HCT116 (cell line): Measurements from ENCODE around the gene MACF1. TPM values are rescaled to one million over a fixed set of nuclear protein-coding genes. Genes with fewer than 3 reads are reported as not detected.

Source experiments
- ATAC-seq: fragments of 200-7000 bp; cut with Tn5 transposase; 2 replicates; pipeline ENCODE4 v1.9.1; 2020; ENCODE audit warnings: mild to moderate bottlenecking, moderate library complexity
- BruUV-seq: library from RNA; stranded (reverse); fragments of 400-500 nt; replicated peaks from 2 replicates; lab custom pipeline; 2021; lab: Mats Ljungman, UMichigan
- CTCF ChIA-PET: fragments of 300-600 bp; sonication (Branson Sonifier 250); formaldehyde crosslinking; loops from one replicate; lab custom pipeline; 2021; ENCODE audit warnings: antibody characterized with exemption; lab: Charles Lee
- POLR2A ChIA-PET: fragments of 300-600, 350-600 bp; sonication (Branson Sonifier 250); formaldehyde crosslinking; loops from one replicate; lab custom pipeline; 2021; ENCODE audit warnings: antibody characterized with exemption; lab: Charles Lee
- RAD21 ChIA-PET, 2 experiments: fragments of 300-600 bp; sonication (Branson Sonifier 250); formaldehyde crosslinking; loops; one replicate each; lab custom pipeline; 2023; ENCODE audit warnings: low total read pairs in 2 of 2; ENCODE audit not compliant: uncharacterized antibody in 2 of 2, unreplicated experiment in 2 of 2, low non-redundant PET in 1 of 2; lab: Charles Lee
- DNase-seq: peaks from one replicate; pipeline ENCODE4 v3.0.0-alpha.2; 2010; ENCODE audit warnings: low read depth, low spot score
- H2AFZ ChIP-seq: fragments of 200-600 bp; shearing (Covaris generic), sonication (generic); 2 replicates; pipeline ENCODE4 v1.6.1; 2017; ENCODE audit warnings: low read depth, mixed run types, mixed read lengths, antibody characterized with exemption, low read length; ENCODE audit not compliant: poor library complexity, severe bottlenecking
- H3K27ac ChIP-seq: 2 replicates; pipeline ENCODE4 v1.5.1; 2012; ENCODE audit warnings: low read depth, low read length
- H3K27me3 ChIP-seq: fragments of 200-600 bp; sonication (generic); 2 replicates; pipeline ENCODE4 v1.6.1; 2016; ENCODE audit warnings: mixed run types, low read length, mixed read lengths; ENCODE audit not compliant: insufficient read depth
- H3K36me3 ChIP-seq, 2 experiments: fragments of 200-500 bp in 1 of 2; fragments of 200-600 bp in 1 of 2; sonication (Bioruptor generic) in 1 of 2; sonication (generic) in 1 of 2; 2 replicates each; pipeline versions ENCODE4 v1.5.1 to v1.6.1; 2014 to 2016; ENCODE audit warnings: low read length in 2 of 2, inconsistent platforms in 1 of 2, mixed read lengths in 1 of 2, mixed run types in 1 of 2; ENCODE audit not compliant: insufficient read depth in 2 of 2, control insufficient read depth in 1 of 2
- H3K4me1 ChIP-seq, 2 experiments: fragments of 200-600 bp in 1 of 2; sonication (generic) in 1 of 2; 2 replicates each; pipeline versions ENCODE4 v1.5.1 to v1.6.1; 2012 to 2017; ENCODE audit warnings: low read length in 2 of 2, inconsistent platforms in 1 of 2, mild to moderate bottlenecking in 1 of 2, mixed read lengths in 1 of 2, mixed run types in 1 of 2, moderate library complexity in 1 of 2; ENCODE audit not compliant: insufficient read depth in 2 of 2, control insufficient read depth in 1 of 2
- H3K4me2 ChIP-seq: fragments of 200-600 bp; sonication (generic); 2 replicates; pipeline ENCODE4 v1.6.1; 2017; ENCODE audit warnings: mixed run types, low read length, mixed read lengths
- H3K4me3 ChIP-seq, 2 experiments: fragments of 200-600 bp in 1 of 2; sonication (generic) in 1 of 2; replicated peaks in 1 of 2; 2 replicates each; pipeline ENCODE4 v1.5.1; 2011 to 2016; ENCODE audit warnings: low read length in 2 of 2, control low read depth in 1 of 2, low read depth in 1 of 2, mild to moderate bottlenecking in 1 of 2, mixed read lengths in 1 of 2, mixed run types in 1 of 2
- H3K79me2 ChIP-seq: fragments of 200-600 bp; sonication (generic); 2 replicates; pipeline ENCODE4 v1.6.1; 2017; ENCODE audit warnings: mild to moderate bottlenecking, mixed run types, low read length, moderate library complexity, mixed read lengths; ENCODE audit not compliant: insufficient read depth
- H3K9ac ChIP-seq: fragments of 200-600 bp; sonication (generic); 2 replicates; pipeline ENCODE4 v1.6.1; 2016; ENCODE audit warnings: low read length, mixed read lengths
- H3K9me2 ChIP-seq: fragments of 200-600 bp; sonication (generic), shearing (Covaris generic); 2 replicates; pipeline ENCODE4 v1.6.1; 2017; ENCODE audit warnings: mixed run types, mild to moderate bottlenecking, moderate library complexity; ENCODE audit not compliant: insufficient read depth
- H3K9me3 ChIP-seq, 2 experiments: fragments of 200-500 bp in 1 of 2; fragments of 200-600 bp in 1 of 2; sonication (Bioruptor generic) in 1 of 2; sonication (generic) in 1 of 2; 2 replicates each; pipeline ENCODE4 v1.6.1; 2014 to 2017; ENCODE audit warnings: low read length in 2 of 2, mixed read lengths in 2 of 2, inconsistent platforms in 1 of 2, low read depth in 1 of 2, mild to moderate bottlenecking in 1 of 2, mixed run types in 1 of 2, moderate library complexity in 1 of 2; ENCODE audit not compliant: control insufficient read depth in 1 of 2, insufficient read depth in 1 of 2
- H4K20me1 ChIP-seq: fragments of 200-600 bp; sonication (generic), shearing (Covaris generic); 2 replicates; pipeline ENCODE4 v1.6.1; 2017; ENCODE audit warnings: mixed run types, mild to moderate bottlenecking, moderate library complexity; ENCODE audit not compliant: insufficient read depth
- CBX3 ChIP-seq: IDR thresholded peaks from 2 replicates; pipeline ENCODE4 v1.6.1; 2012; ENCODE audit warnings: low read depth
- CEBPB ChIP-seq: IDR thresholded peaks from 2 replicates; pipeline ENCODE4 v1.6.1; 2012; ENCODE audit warnings: low read depth
- EZH2 ChIP-seq: fragments of 200-600 bp; sonication (generic); IDR thresholded peaks from 2 replicates; pipeline ENCODE4 v1.6.1; 2017; ENCODE audit warnings: antibody characterized with exemption, mixed run types
- FOSL1 ChIP-seq: IDR thresholded peaks from 2 replicates; pipeline ENCODE4 v1.6.1; 2012; ENCODE audit warnings: low read depth
- JUND ChIP-seq: IDR thresholded peaks from 2 replicates; pipeline ENCODE4 v1.6.1; 2012
- POLR2A ChIP-seq: IDR thresholded peaks from 2 replicates; pipeline ENCODE4 v1.7.0; 2011; ENCODE audit warnings: borderline replicate concordance; ENCODE audit not compliant: insufficient read depth, insufficient read length; ENCODE audit errors: extremely low read depth
- POLR2AphosphoS5 ChIP-seq: IDR thresholded peaks from 2 replicates; pipeline ENCODE4 v1.6.1; 2011; ENCODE audit warnings: mild to moderate bottlenecking, low read depth, low read length, moderate library complexity
- RAD21 ChIP-seq: IDR thresholded peaks from 2 replicates; pipeline ENCODE4 v1.6.1; 2012; ENCODE audit warnings: low read depth, mild to moderate bottlenecking
- SIN3A ChIP-seq: IDR thresholded peaks from 2 replicates; pipeline ENCODE4 v1.6.1; 2012; ENCODE audit warnings: low read depth
- SP1 ChIP-seq: IDR thresholded peaks from 2 replicates; pipeline ENCODE4 v1.6.1; 2012; ENCODE audit warnings: low read depth
- SRF ChIP-seq: IDR thresholded peaks from 2 replicates; pipeline ENCODE4 v1.6.1; 2012; ENCODE audit warnings: low read depth
- TCF7L2 ChIP-seq: IDR thresholded peaks from 2 replicates; pipeline ENCODE4 v1.7.0; 2011; ENCODE audit warnings: borderline replicate concordance, inconsistent platforms; ENCODE audit not compliant: insufficient read depth, insufficient read length; ENCODE audit errors: extremely low read depth
- YY1 ChIP-seq: IDR thresholded peaks from 2 replicates; pipeline ENCODE4 v1.6.1; 2011; ENCODE audit warnings: low read length, low read depth, moderate library complexity, mild to moderate bottlenecking; ENCODE audit not compliant: insufficient replicate concordance; ENCODE audit errors: extremely low read depth
- ZFX ChIP-seq: fragments of 450-650 bp; IDR thresholded peaks from 2 replicates; pipeline ENCODE4 v1.6.1; 2017
- intact Hi-C: fragments of 100-400 bp; cut with micrococcal nuclease; formaldehyde crosslinking; loops from 2 replicates; pipeline ENCODE4 v1.10.0; 2022
- total RNA-seq: library from RNA; stranded (reverse); gene quantifications from one replicate; pipeline ENCODE4 v1.2.1, GENCODE V29; 2021; ENCODE audit not compliant: unreplicated experiment
- TF ChIP-seq, protein P1 (sequence below): IDR thresholded peaks from 2 replicates; pipeline ENCODE4 v1.6.1; 2012
- TF ChIP-seq, protein P2 (sequence below): IDR thresholded peaks from 2 replicates; pipeline ENCODE4 v1.6.1; 2011; ENCODE audit warnings: mild to moderate bottlenecking, low read length, moderate library complexity; ENCODE audit not compliant: insufficient replicate concordance; ENCODE audit errors: extremely low read depth
- TF ChIP-seq, protein P3 (sequence below): IDR thresholded peaks from 2 replicates; pipeline ENCODE4 v1.6.1; 2012

Gene MACF1
- total RNA-seq, 1 experiment from 2014 or later, result 146 TPM

DNA sequence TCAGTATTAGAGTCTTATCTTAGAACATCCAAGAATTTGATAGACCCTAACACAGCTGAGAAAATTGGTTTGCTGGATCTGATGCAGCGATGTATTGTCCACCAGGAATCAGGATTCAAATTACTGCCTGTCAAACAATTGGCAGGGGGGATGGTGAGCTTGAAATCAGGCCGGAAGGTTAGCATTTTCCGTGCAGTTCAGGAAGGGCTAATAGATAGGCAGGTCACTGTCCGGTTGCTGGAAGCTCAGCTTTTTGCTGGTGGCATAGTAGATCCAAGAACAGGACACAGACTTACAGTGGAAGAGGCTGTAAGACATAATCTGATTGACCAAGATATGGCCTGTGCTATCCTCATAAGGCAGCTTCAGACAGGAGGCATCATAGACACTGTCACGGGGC lies 127.2 kb downstream of the MACF1 start:
- H3K9ac ChIP-seq, result no peak overlapping the region
- H4K20me1 ChIP-seq, result no peaks in the 10 kb centered on the region
- no TSS peak for BruUV-seq
- no peak overlapping the region for H3K27ac ChIP-seq
- CTCF ChIA-PET, result no interaction called here
- RAD21 ChIA-PET, result no interaction called here
- H3K4me1 ChIP-seq, result no peaks in the 10 kb centered on the region
- no peaks in the 10 kb centered on the region for H3K27me3 ChIP-seq
- no peaks in the 10 kb centered on the region for H3K9me2 ChIP-seq
- no peaks in the 10 kb centered on the region for H3K9me3 ChIP-seq
- ATAC-seq (no peak), DNase-seq (no peak)
- POLR2A ChIA-PET, result no interaction called here
- no peak overlapping the region for H3K4me2 ChIP-seq
- peaks cover 3 to 7% of the 10 kb centered on the region in 2 experiments; a peak in 3 of 4 replicates for H3K36me3 ChIP-seq
- H3K4me3 ChIP-seq, result no peak overlapping the region
- H3K79me2 ChIP-seq, result no peaks in the 10 kb centered on the region
- TF ChIP-seq CEBPB (no peak), POLR2AphosphoS5 (no peak), FOSL1 (no peak), EZH2 (no peak), SRF (no peak), SIN3A (no peak), YY1 (no peak), POLR2A (no peak), TCF7L2 (no peak), ZFX (no peak), CBX3 (no peak), SP1 (no peak), JUND (no peak), RAD21 (no peak)
- TF ChIP-seq, protein P1, sequence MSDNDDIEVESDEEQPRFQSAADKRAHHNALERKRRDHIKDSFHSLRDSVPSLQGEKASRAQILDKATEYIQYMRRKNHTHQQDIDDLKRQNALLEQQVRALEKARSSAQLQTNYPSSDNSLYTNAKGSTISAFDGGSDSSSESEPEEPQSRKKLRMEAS, result no peak
- TF ChIP-seq, protein P2, sequence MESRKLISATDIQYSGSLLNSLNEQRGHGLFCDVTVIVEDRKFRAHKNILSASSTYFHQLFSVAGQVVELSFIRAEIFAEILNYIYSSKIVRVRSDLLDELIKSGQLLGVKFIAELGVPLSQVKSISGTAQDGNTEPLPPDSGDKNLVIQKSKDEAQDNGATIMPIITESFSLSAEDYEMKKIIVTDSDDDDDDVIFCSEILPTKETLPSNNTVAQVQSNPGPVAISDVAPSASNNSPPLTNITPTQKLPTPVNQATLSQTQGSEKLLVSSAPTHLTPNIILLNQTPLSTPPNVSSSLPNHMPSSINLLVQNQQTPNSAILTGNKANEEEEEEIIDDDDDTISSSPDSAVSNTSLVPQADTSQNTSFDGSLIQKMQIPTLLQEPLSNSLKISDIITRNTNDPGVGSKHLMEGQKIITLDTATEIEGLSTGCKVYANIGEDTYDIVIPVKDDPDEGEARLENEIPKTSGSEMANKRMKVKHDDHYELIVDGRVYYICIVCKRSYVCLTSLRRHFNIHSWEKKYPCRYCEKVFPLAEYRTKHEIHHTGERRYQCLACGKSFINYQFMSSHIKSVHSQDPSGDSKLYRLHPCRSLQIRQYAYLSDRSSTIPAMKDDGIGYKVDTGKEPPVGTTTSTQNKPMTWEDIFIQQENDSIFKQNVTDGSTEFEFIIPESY, result no peak
- TF ChIP-seq, protein P3, sequence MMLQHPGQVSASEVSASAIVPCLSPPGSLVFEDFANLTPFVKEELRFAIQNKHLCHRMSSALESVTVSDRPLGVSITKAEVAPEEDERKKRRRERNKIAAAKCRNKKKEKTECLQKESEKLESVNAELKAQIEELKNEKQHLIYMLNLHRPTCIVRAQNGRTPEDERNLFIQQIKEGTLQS, result no peak
- TF ChIP-seq, all 23 proteins: peak for 0
- intact Hi-C loops, result no loop called here
- H2AFZ ChIP-seq, result no peak overlapping the region
